HG03520 (cell line): ENCODE results near the gene ARHGAP18.
A peak's percentile ranks its signal among the peaks of the same experiment; 100 is the strongest.

Experiments
- ATAC-seq: cut with Tn5 transposase; IDR thresholded peaks from one replicate; pipeline ENCODE4 v1.9.1; 2021; ENCODE audit warnings: mild to moderate bottlenecking, moderate library complexity; ENCODE audit not compliant: unreplicated experiment

ARHGAP18 gene

GRCh38 chr6:129671442-129672340, 38.3 kb downstream of the ARHGAP18 start:
- ATAC-seq: peak; percentile 88

GRCh38 chr6:129670634-129671033, 39.3 kb downstream of the ARHGAP18 start:
- no peak for ATAC-seq

GRCh38 chr6:129667621-129668020, 42.4 kb downstream of the ARHGAP18 start:
- no peak for ATAC-seq

GRCh38 chr6:129667034-129667433, 42.9 kb downstream of the ARHGAP18 start:
- ATAC-seq: no peak

GRCh38 chr6:129665555-129665954, 44.4 kb downstream of the ARHGAP18 start:
- no peak for ATAC-seq

GRCh38 chr6:129663531-129663930, 46.4 kb downstream of the ARHGAP18 start:
- no peak for ATAC-seq

- ATAC-seq: peak; percentile 76
Measured at GRCh38 chr6:129662980-129663431, 47.0 kb downstream of the ARHGAP18 start.

- ATAC-seq: peak; percentile 71
Measured at GRCh38 chr6:129662406-129662766, 47.6 kb downstream of the ARHGAP18 start.

- peak; percentile 22 for ATAC-seq
Measured at GRCh38 chr6:129661536-129662405, 48.2 kb downstream of the ARHGAP18 start.

- ATAC-seq: no peak
Measured at GRCh38 chr6:129660346-129660676, 49.7 kb downstream of the ARHGAP18 start.

- ATAC-seq: no peak
Measured at GRCh38 chr6:129659590-129660345, 50.2 kb downstream of the ARHGAP18 start.

GRCh38 chr6:129659167-129659566, 50.8 kb downstream of the ARHGAP18 start:
- no peak for ATAC-seq

GRCh38 chr6:129657483-129657882, 52.5 kb downstream of the ARHGAP18 start:
- ATAC-seq: no peak

- no peak for ATAC-seq
Measured at GRCh38 chr6:129655334-129655733, 54.6 kb downstream of the ARHGAP18 start.

- ATAC-seq: no peak
Measured at GRCh38 chr6:129653746-129654145, 56.2 kb downstream of the ARHGAP18 start.

GRCh38 chr6:129653229-129653628, 56.7 kb downstream of the ARHGAP18 start:
- ATAC-seq: no peak

GRCh38 chr6:129651291-129651691, 58.7 kb downstream of the ARHGAP18 start:
- no peak for ATAC-seq

GRCh38 chr6:129648819-129649491, 61.0 kb downstream of the ARHGAP18 start:
- no peak for ATAC-seq

- no peak for ATAC-seq
Measured at GRCh38 chr6:129647044-129647443, 62.9 kb downstream of the ARHGAP18 start.

GRCh38 chr6:129646642-129647041, 63.3 kb downstream of the ARHGAP18 start:
- peak; percentile 74 for ATAC-seq
